ENCODE results near the gene UNC13A. TPM values are rescaled to one million over a fixed set of nuclear protein-coding genes. Genes with fewer than 3 reads are reported as not detected.

The UNC13A gene
- total RNA-seq, 1 experiment from 2014 or later, result 6.6 TPM

- H3K4me3 ChIP-seq (ENCODE audit: insufficient read depth, low read depth, low read length), result no peak overlapping the region
- DNase-seq, result no peak
Measured at GRCh38 chr19:17617807-17618192, 70.4 kb downstream of the UNC13A start.

GRCh38 chr19:17616961-17617806, 71.0 kb downstream of the UNC13A start:
- Histone ChIP-seq H3K27me3 (ENCODE audit: control insufficient read depth, insufficient read depth, low read length) (no peaks in the 10 kb centered on the region), H3K4me3 (ENCODE audit: insufficient read depth, low read depth, low read length) (peak overlapping the region; percentile 81), H3K36me3 (replicated peaks; ENCODE audit: control insufficient read depth, insufficient read depth, low read length) (no peaks in the 10 kb centered on the region; the same call in 1 of the 2 replicates)
- DNase-seq, result peak; percentile 83

More at GRCh38 chr19:17617807-17618192, 70.4 kb downstream of the UNC13A start:
- no peaks in the 10 kb centered on the region for H3K27me3 ChIP-seq (ENCODE audit: control insufficient read depth, insufficient read depth, low read length)
- H3K36me3 ChIP-seq (replicated peaks; ENCODE audit: control insufficient read depth, insufficient read depth, low read length), result peaks cover under 1% of the 10 kb centered on the region

GRCh38 chr19:17616686-17616960, 71.5 kb downstream of the UNC13A start:
- no peaks in the 10 kb centered on the region for H3K27me3 ChIP-seq (ENCODE audit: control insufficient read depth, insufficient read depth, low read length)
- H3K36me3 ChIP-seq (replicated peaks; ENCODE audit: control insufficient read depth, insufficient read depth, low read length), result peaks cover 1% of the 10 kb centered on the region; the same call in 1 of the 2 replicates
- H3K4me3 ChIP-seq (ENCODE audit: insufficient read depth, low read depth, low read length), result peak overlapping the region; percentile 81
- no peak for DNase-seq

GRCh38 chr19:17615889-17616685, 72.1 kb downstream of the UNC13A start:
- Histone ChIP-seq H3K27me3 (ENCODE audit: control insufficient read depth, insufficient read depth, low read length) (no peaks in the 10 kb centered on the region), H3K36me3 (replicated peaks; ENCODE audit: control insufficient read depth, insufficient read depth, low read length) (peaks cover 2% of the 10 kb centered on the region; the same call in 1 of the 2 replicates), H3K4me3 (ENCODE audit: insufficient read depth, low read depth, low read length) (peak overlapping the region; percentile 81)
- DNase-seq, result no peak

GRCh38 chr19:17614476-17614875, 73.7 kb downstream of the UNC13A start:
- no peaks in the 10 kb centered on the region for H3K27me3 ChIP-seq (ENCODE audit: control insufficient read depth, insufficient read depth, low read length)
- H3K36me3 ChIP-seq (replicated peaks; ENCODE audit: control insufficient read depth, insufficient read depth, low read length), result peaks cover 2% of the 10 kb centered on the region; the same call in 1 of the 2 replicates
- DNase-seq, result no peak
- H3K4me3 ChIP-seq (ENCODE audit: insufficient read depth, low read depth, low read length), result no peak overlapping the region

- no peak overlapping the region for H3K4me3 ChIP-seq (ENCODE audit: insufficient read depth, low read depth, low read length)
- H3K27me3 ChIP-seq (ENCODE audit: control insufficient read depth, insufficient read depth, low read length), result no peaks in the 10 kb centered on the region
- H3K36me3 ChIP-seq (replicated peaks; ENCODE audit: control insufficient read depth, insufficient read depth, low read length), result peaks cover 2% of the 10 kb centered on the region; the same call in 1 of the 2 replicates
- DNase-seq, result no peak
Measured at GRCh38 chr19:17611462-17612244, 76.5 kb downstream of the UNC13A start.

GRCh38 chr19:17610384-17610783, 77.8 kb downstream of the UNC13A start:
- Histone ChIP-seq H3K27me3 (ENCODE audit: control insufficient read depth, insufficient read depth, low read length) (no peaks in the 10 kb centered on the region), H3K36me3 (replicated peaks; ENCODE audit: control insufficient read depth, insufficient read depth, low read length) (peaks cover 2% of the 10 kb centered on the region; the same call in 1 of the 2 replicates), H3K4me3 (ENCODE audit: insufficient read depth, low read depth, low read length) (no peak overlapping the region)
- DNase-seq, result peak; percentile 72

- Histone ChIP-seq H3K27me3 (ENCODE audit: control insufficient read depth, insufficient read depth, low read length) (no peaks in the 10 kb centered on the region), H3K36me3 (replicated peaks; ENCODE audit: control insufficient read depth, insufficient read depth, low read length) (peaks cover 2% of the 10 kb centered on the region; the same call in 1 of the 2 replicates), H3K4me3 (ENCODE audit: insufficient read depth, low read depth, low read length) (no peak overlapping the region)
- no peak for DNase-seq
Measured at GRCh38 chr19:17607936-17608335, 80.2 kb downstream of the UNC13A start.

GRCh38 chr19:17606590-17607185, 81.5 kb downstream of the UNC13A start:
- peak; percentile 70 for DNase-seq
- H3K27me3 ChIP-seq (ENCODE audit: control insufficient read depth, insufficient read depth, low read length), result no peaks in the 10 kb centered on the region
- peaks cover 2% of the 10 kb centered on the region; the same call in 1 of the 2 replicates for H3K36me3 ChIP-seq (replicated peaks; ENCODE audit: control insufficient read depth, insufficient read depth, low read length)
- H3K4me3 ChIP-seq (ENCODE audit: insufficient read depth, low read depth, low read length), result peak overlapping the region; percentile 78

- H3K36me3 ChIP-seq (replicated peaks; ENCODE audit: control insufficient read depth, insufficient read depth, low read length), result no peaks in the 10 kb centered on the region; the same call in 1 of the 2 replicates
- DNase-seq, result peak; percentile 97
- peak overlapping the region; percentile 78 for H3K4me3 ChIP-seq (ENCODE audit: insufficient read depth, low read depth, low read length)
- H3K27me3 ChIP-seq (ENCODE audit: control insufficient read depth, insufficient read depth, low read length), result no peaks in the 10 kb centered on the region
Measured at GRCh38 chr19:17605761-17606589, 82.2 kb downstream of the UNC13A start.

- H3K27me3 ChIP-seq (ENCODE audit: control insufficient read depth, insufficient read depth, low read length), result no peaks in the 10 kb centered on the region
Measured at GRCh38 chr19:17605117-17605516, 83.0 kb downstream of the UNC13A start.

GRCh38 chr19:17604372-17605025, 83.7 kb downstream of the UNC13A start:
- no peak for DNase-seq
- H3K36me3 ChIP-seq (replicated peaks; ENCODE audit: control insufficient read depth, insufficient read depth, low read length), result no peaks in the 10 kb centered on the region
- H3K27me3 ChIP-seq (ENCODE audit: control insufficient read depth, insufficient read depth, low read length), result no peaks in the 10 kb centered on the region
- H3K4me3 ChIP-seq (ENCODE audit: insufficient read depth, low read depth, low read length), result no peak overlapping the region

More at GRCh38 chr19:17605117-17605516, 83.0 kb downstream of the UNC13A start:
- DNase-seq, result no peak
- no peaks in the 10 kb centered on the region; the same call in 1 of the 2 replicates for H3K36me3 ChIP-seq (replicated peaks; ENCODE audit: control insufficient read depth, insufficient read depth, low read length)
- H3K4me3 ChIP-seq (ENCODE audit: insufficient read depth, low read depth, low read length), result peak overlapping the region; percentile 34
